NCI-H526 treated with DMSO at 0.1 percent for 48 hours (cell line): ENCODE measurements around the gene SH3BGR.

Experiments used
- DNase-seq: peaks from one replicate; lab custom pipeline; 2025; lab: John Stamatoyannopoulos, UW

SH3BGR gene

DNA sequence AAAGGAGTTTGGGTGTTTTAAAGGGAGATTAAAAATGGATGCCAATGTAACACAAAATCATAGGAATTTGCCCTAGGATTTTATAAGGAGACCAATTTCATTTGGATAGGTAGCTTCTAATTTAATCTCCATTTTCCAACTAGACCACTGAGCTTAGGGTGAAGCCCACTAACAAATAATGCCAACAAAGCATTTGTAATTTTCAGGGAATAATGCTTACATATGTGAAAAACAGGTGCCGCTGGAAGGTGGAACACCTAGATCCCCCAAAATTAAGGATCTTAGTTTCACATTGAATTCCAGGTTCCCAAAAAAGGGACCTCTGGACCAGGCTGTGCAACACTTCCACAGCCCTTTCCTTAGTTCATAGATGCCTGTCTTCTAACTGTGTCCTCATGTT, 94.8 kb downstream of the SH3BGR start:
- no peak for DNase-seq

DNA sequence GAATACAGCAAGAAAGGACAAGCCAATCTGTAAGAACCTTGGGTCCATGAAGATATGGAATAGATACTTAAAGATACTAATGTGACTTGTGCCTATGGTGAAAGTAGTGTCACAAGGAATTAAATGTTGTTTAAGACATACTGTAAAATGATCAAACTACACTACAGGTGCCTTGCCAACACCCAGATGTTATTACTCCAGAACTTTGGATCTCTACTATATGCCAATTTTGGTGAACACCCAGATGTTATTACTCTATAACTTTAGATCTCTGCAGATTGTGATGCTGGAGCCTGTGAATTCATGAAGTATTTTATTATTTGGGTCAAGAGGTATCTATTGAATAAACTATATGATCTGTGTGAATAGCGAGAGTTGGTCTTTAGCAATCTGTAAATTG, 101.1 kb downstream of the SH3BGR start:
- no peak for DNase-seq

DNA sequence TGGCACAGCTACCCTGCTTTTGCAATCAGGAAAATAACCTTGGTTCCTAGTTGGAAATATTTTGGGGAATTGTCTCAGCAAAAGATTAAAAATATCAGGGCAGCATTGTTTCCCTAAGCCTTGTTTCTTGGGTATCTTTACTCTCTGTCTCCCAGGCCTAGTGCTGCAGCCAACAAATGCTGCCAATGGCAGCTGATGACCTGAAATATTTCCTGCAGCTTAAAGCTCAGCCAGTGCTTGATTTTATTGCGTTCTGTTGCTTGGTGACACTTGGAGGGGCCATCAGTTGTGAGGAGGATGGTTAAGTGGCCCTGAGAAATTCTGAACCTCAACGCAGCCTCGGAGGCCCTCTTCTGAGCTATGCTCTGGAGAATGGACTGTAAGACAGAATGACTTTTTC, 101.6 kb downstream of the SH3BGR start:
- DNase-seq = no peak

DNA sequence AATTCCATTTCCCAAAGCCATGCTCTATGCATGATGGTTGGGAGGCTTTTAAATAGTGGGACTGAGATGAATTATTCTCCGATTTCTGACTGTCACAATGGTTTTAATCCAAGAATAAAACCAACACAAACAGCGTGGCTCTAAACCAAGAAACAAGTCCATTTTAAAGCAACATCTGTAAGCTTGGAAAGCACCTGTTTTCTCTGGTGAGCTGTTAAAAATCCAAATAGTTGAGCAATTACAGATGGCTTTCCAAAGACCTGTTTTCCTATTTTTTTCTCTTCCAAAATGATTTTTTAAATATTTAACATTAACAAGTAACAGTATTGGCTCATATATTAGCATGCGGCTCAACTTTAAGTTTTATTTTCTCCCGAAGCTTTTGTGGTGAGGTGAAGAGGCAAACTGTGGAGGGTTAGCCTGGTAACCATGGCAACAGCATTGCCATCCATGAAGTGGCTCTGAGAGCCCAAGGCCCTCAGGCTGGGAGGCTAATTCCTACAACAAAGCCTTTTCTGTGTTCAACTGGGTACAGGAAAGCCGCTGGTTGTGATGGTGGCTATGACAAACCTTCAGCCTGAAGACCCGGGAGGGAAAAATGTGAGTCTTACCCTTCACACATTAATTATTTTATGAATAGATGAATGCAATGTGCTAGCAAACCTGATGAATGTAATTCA, 104.3 kb downstream of the SH3BGR start:
- DNase-seq = no peak

DNA sequence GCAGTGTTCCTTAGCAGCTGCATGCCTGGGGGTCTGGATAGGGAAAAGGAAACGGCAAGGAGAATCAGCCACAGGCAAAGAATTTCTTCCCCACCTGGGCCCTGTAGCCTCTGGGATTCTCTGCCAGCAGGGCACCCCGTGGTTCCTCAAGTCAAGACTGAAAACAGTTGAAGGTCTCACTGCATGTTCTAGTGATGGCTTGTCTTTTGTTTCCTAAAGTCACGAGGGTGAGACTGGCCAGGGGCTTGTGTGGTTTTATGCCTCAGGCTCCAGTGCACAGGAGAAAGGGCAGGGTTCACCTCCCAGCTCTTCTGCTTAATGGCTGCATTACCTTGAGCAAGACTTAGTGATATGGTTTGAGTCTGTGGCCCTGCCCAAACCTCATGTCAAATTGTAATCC, 107.7 kb downstream of the SH3BGR start:
- DNase-seq = no peak

DNA sequence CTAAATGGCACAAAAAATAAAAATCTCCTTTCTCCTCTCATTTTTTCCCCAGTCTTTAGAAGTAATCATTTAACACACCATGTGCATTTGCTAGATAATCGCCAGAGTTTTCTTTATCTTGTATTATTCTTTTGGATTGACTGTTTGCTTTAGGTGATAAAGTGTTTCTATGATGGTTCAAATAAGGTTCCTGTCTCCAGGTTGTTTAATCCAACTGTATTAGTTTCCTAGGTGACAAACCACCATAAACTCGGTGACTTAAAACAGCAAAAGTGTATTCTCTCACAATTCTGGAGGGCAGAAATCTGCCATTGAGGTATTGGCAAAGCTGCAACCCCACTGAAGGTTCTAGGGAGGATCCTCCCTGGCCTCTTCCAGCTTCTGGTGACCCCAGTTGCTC, 109.4 kb downstream of the SH3BGR start:
- DNase-seq = no peak

DNA sequence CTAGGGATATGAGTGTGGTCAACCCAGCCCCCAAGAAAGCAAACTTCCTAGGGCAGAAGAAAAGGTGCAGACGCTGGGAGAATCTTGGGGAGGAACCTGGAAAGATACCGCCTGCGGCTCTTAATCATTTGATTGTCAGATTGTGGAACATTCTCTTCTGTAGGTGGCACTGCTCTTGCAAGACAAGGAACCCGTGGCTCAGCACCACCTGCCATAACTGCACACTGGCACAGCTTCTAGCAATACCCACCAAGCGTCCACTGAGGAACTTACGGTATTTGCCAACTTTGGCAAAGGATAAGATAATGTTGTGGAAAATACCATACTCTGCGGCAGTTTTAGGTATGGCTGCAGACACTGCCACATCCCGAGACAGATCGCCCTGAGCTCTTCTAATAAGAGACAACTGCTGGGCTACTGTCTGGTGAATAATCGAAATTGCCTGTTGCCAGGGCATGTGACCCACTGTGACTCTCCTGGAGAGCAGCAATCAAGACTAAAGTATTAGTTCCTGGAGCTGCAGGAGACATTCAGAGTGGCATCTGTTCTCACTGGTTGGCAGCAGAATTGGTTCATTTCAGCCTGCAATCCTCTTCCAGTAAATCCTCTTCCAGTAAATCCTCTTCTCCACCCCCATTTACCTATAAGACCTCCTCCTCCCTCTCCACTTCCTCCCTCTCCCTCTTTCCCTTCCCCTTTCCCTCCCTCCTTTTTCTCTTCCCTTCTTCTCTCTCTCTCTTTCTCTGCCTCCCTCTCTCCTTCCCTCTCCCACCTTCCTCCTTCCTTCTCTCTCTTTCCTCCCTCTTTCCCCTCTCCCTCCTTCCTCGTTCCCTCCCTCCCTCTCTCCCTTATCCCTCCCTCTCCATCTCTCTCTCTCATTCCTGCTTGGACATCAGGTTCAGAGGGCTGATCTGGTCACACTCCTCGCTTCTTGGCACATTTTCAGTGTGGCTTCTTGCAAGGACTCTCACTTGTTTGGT, 111.3 kb downstream of the SH3BGR start:
- DNase-seq = no peak

DNA sequence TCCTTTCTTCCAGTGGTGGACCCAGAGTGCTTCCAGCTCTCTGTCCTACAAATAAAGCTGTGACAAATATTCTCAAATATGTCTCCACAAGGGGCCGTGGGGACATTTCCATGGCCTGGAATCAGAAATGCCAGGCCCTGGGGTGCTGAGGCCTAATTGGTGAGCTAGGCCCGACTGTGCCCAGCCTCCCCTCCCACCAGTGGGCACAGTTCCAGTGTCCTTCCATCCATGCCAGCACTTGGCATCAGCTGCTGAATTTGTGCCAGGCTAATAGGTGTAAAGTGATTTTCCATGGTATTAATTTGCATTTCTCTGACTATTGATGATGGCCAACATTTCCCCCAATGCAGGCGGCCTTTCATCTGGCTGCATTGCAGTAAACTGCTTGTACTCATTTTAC, 112.4 kb downstream of the SH3BGR start:
- DNase-seq = peak; percentile 21
